Erythroblast (primary cell): ENCODE measurements around the gene P2RX6.
"Not testable (repeated sequence)": the region's sequence is repeated elsewhere in the genome, so short reads cannot be mapped to it uniquely, and the experiment has no call there.

Source experiments
- GATA1 ChIP-seq: IDR thresholded peaks from 2 replicates; pipeline ENCODE4 v1.6.1; 2011; ENCODE audit warnings: low read depth, mild to moderate bottlenecking, control low read depth, low read length, moderate library complexity
- POLR2A ChIP-seq: IDR thresholded peaks from 2 replicates; pipeline ENCODE4 v1.6.1; 2011; ENCODE audit warnings: mild to moderate bottlenecking, low read length

DNA sequence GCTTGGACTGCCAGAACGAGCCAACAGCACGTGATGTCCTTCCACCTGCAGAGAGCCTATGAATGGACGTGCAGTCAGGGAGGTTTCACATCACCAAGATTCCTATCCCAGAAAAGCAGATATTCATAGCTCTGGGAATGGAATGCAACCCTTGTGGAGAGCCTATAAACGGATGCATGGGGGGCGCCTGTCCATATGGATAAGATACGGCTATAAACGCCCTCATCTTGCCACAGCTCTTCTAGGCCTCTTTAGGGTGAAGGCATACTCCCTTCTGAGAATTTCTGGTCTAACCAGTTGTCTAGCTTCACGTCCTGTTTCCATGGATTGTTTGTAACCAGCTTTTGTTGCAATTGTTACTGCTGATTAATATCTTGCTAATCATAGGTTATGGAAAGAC is 56.8 kb downstream of the P2RX6 start:
- TF ChIP-seq POLR2A, GATA1: not testable (repeated sequence)
